ENCODE measurements around the gene MAP2K5.

MAP2K5 gene

GRCh38 chr15:67820122-67820991 is 277.9 kb downstream of the MAP2K5 start:
- in situ Hi-C loops (cut with HindIII; ENCODE audit: low sequenced_read_pairs) = no loop called here

- in situ Hi-C loops (cut with HindIII; ENCODE audit: low sequenced_read_pairs) = no loop called here
Measured at GRCh38 chr15:67820992-67821783, 278.7 kb downstream of the MAP2K5 start.

- in situ Hi-C loops (cut with HindIII; ENCODE audit: low sequenced_read_pairs) = no loop called here
Measured at GRCh38 chr15:67821784-67822440, 279.4 kb downstream of the MAP2K5 start.

- in situ Hi-C loops (cut with HindIII; ENCODE audit: low sequenced_read_pairs) = no loop called here
Measured at GRCh38 chr15:67822537-67823313, 280.2 kb downstream of the MAP2K5 start.

- in situ Hi-C loops (cut with HindIII; ENCODE audit: low sequenced_read_pairs) = no loop called here
Measured at GRCh38 chr15:67823314-67824196, 281.1 kb downstream of the MAP2K5 start.

GRCh38 chr15:67824197-67824968 is 281.9 kb downstream of the MAP2K5 start:
- in situ Hi-C loops (cut with HindIII; ENCODE audit: low sequenced_read_pairs) = no loop called here

- in situ Hi-C loops (cut with HindIII; ENCODE audit: low sequenced_read_pairs) = no loop called here
Measured at GRCh38 chr15:67824976-67825880, 282.7 kb downstream of the MAP2K5 start, which contains the start of gene SKOR1. Gene SKOR1 (plus strand): TSS chr15:67825509. CDS start chr15:67825603, 94 bp downstream.

GRCh38 chr15:67825881-67826716 is 283.6 kb downstream of the MAP2K5 start:
- in situ Hi-C loops (cut with HindIII; ENCODE audit: low sequenced_read_pairs) = no loop called here

- in situ Hi-C loops (cut with HindIII; ENCODE audit: low sequenced_read_pairs) = no loop called here
Measured at GRCh38 chr15:67826717-67827561, 284.4 kb downstream of the MAP2K5 start.

GRCh38 chr15:67827562-67828277 is 285.2 kb downstream of the MAP2K5 start:
- in situ Hi-C loops (cut with HindIII; ENCODE audit: low sequenced_read_pairs) = no loop called here

GRCh38 chr15:67828278-67828968 is 285.9 kb downstream of the MAP2K5 start:
- in situ Hi-C loops (cut with HindIII; ENCODE audit: low sequenced_read_pairs) = no loop called here

- in situ Hi-C loops (cut with HindIII; ENCODE audit: low sequenced_read_pairs) = no loop called here
Measured at GRCh38 chr15:67828969-67829646, 286.6 kb downstream of the MAP2K5 start.

- in situ Hi-C loops (cut with HindIII; ENCODE audit: low sequenced_read_pairs) = no loop called here
Measured at GRCh38 chr15:67829647-67830504, 287.4 kb downstream of the MAP2K5 start.

All from DLD1 (cell line).